H9 (cell line): ENCODE measurements around the gene ABCG1. TPM values are rescaled to one million over a fixed set of nuclear protein-coding genes. Genes with fewer than 3 reads are reported as not detected.

Experiments
- DNase-seq: peaks from one replicate; pipeline ENCODE4 v3.0.0-alpha.2; 2017
- H2AFZ ChIP-seq: one replicate; pipeline ENCODE4 v1.6.1; 2013; ENCODE audit warnings: mild to moderate bottlenecking, low read length, control low read depth, moderate library complexity
- H2AK5ac ChIP-seq: 2 replicates; pipeline ENCODE4 v1.6.1; 2013; ENCODE audit warnings: low read length, control low read depth, mixed read lengths; ENCODE audit not compliant: insufficient read length
- H2BK120ac ChIP-seq: one replicate; pipeline ENCODE4 v1.6.1; 2013; ENCODE audit warnings: low read depth, mild to moderate bottlenecking, low read length, control low read depth, inconsistent platforms; ENCODE audit not compliant: poor library complexity, severe bottlenecking
- H2BK12ac ChIP-seq: 2 replicates; pipeline ENCODE4 v1.6.1; 2013; ENCODE audit warnings: low read length, control low read depth, mixed read lengths, low read depth; ENCODE audit not compliant: insufficient read length
- H2BK15ac ChIP-seq: 2 replicates; pipeline ENCODE4 v1.6.1; 2013; ENCODE audit warnings: low read depth, low read length, control low read depth
- H2BK20ac ChIP-seq: one replicate; pipeline ENCODE4 v1.6.1; 2013; ENCODE audit warnings: low read depth, mild to moderate bottlenecking, low read length, control low read depth, inconsistent platforms; ENCODE audit not compliant: poor library complexity, severe bottlenecking
- H2BK5ac ChIP-seq: 2 replicates; pipeline ENCODE4 v1.6.1; 2013; ENCODE audit warnings: low read length, control low read depth, mixed read lengths; ENCODE audit not compliant: insufficient read length
- H3K14ac ChIP-seq: 2 replicates; pipeline ENCODE4 v1.6.1; 2013; ENCODE audit warnings: low read length, control low read depth; ENCODE audit not compliant: insufficient read depth
- H3K18ac ChIP-seq: 2 replicates; pipeline ENCODE4 v1.6.1; 2013; ENCODE audit warnings: low read depth, mild to moderate bottlenecking, mixed read lengths, low read length, control low read depth; ENCODE audit not compliant: insufficient read length
- H3K23ac ChIP-seq: 2 replicates; pipeline ENCODE4 v1.6.1; 2013; ENCODE audit warnings: low read length, control low read depth, mixed read lengths, low read depth; ENCODE audit not compliant: insufficient read length
- H3K23me2 ChIP-seq: 2 replicates; pipeline ENCODE4 v1.6.1; 2013; ENCODE audit warnings: low read depth, mild to moderate bottlenecking, mixed read lengths, low read length, control low read depth; ENCODE audit not compliant: insufficient read length, poor library complexity, severe bottlenecking
- H3K27ac ChIP-seq: 2 replicates; pipeline ENCODE4 v1.5.1; 2013; ENCODE audit warnings: low read length, control low read depth, mixed read lengths, low read depth; ENCODE audit not compliant: insufficient read length
- H3K27me3 ChIP-seq: 2 replicates; pipeline ENCODE4 v1.6.1; 2013; ENCODE audit warnings: low read length, control low read depth, inconsistent platforms; ENCODE audit not compliant: insufficient read depth
- H3K4ac ChIP-seq: 2 replicates; pipeline ENCODE4 v1.6.1; 2013; ENCODE audit warnings: low read depth, mild to moderate bottlenecking, control low read depth, inconsistent platforms, low read length, moderate library complexity
- H3K4me1 ChIP-seq: 2 replicates; pipeline ENCODE4 v1.6.1; 2013; ENCODE audit warnings: low read length, control low read depth, inconsistent platforms; ENCODE audit not compliant: insufficient read depth
- H3K4me2 ChIP-seq: 2 replicates; pipeline ENCODE4 v1.6.1; 2013; ENCODE audit warnings: low read length, control low read depth, mixed read lengths; ENCODE audit not compliant: insufficient read length, insufficient read depth
- H3K56ac ChIP-seq: 2 replicates; pipeline ENCODE4 v1.6.1; 2013; ENCODE audit warnings: low read depth, mild to moderate bottlenecking, mixed read lengths, low read length, control low read depth; ENCODE audit not compliant: insufficient read length
- H3K79me1 ChIP-seq: 2 replicates; pipeline ENCODE4 v1.6.1; 2013; ENCODE audit warnings: low read depth, mild to moderate bottlenecking, moderate library complexity, low read length, control low read depth, inconsistent platforms; ENCODE audit not compliant: insufficient read depth, poor library complexity, severe bottlenecking
- H3K79me2 ChIP-seq: 2 replicates; pipeline ENCODE4 v1.6.1; 2013; ENCODE audit warnings: low read length, control low read depth, inconsistent platforms; ENCODE audit not compliant: insufficient read depth
- H3K9ac ChIP-seq: 2 replicates; pipeline ENCODE4 v1.6.1; 2013; ENCODE audit warnings: low read length, control low read depth, mixed read lengths; ENCODE audit not compliant: insufficient read length; ENCODE audit errors: extremely low read depth
- H3K9me3 ChIP-seq: one replicate; pipeline ENCODE4 v1.6.1; 2013; ENCODE audit warnings: low read depth, low read length, inconsistent platforms; ENCODE audit not compliant: control insufficient read depth
- H3T11ph ChIP-seq: one replicate; pipeline ENCODE4 v1.6.1; 2013; ENCODE audit warnings: mild to moderate bottlenecking, low read length, control low read depth, inconsistent platforms
- H4K20me1 ChIP-seq: one replicate; pipeline ENCODE4 v1.6.1; 2013; ENCODE audit not compliant: control insufficient read depth, insufficient read length, insufficient read depth
- H4K5ac ChIP-seq: 2 replicates; pipeline ENCODE4 v1.6.1; 2013; ENCODE audit warnings: low read depth, mild to moderate bottlenecking, mixed read lengths, low read length, control low read depth; ENCODE audit not compliant: insufficient read length
- H4K8ac ChIP-seq: replicated peaks from 2 replicates; pipeline ENCODE4 v1.6.1; 2013; ENCODE audit warnings: low read length, control low read depth, mixed read lengths, low read depth; ENCODE audit not compliant: insufficient read length
- H4K91ac ChIP-seq: 2 replicates; pipeline ENCODE4 v1.6.1; 2013; ENCODE audit warnings: low read depth, mild to moderate bottlenecking, moderate library complexity, mixed read lengths, low read length, control low read depth; ENCODE audit not compliant: insufficient read length
- H3K27ac Mint-ChIP-seq, 3 experiments: 2 replicates in 2 of 3; 3 replicates in 1 of 3; pipeline ENCODE4 v1.8.0; 2020 to 2021; ENCODE audit warnings: mixed read lengths in 3 of 3, mild to moderate bottlenecking in 1 of 3, moderate library complexity in 1 of 3
- H3K27me3 Mint-ChIP-seq: 2 replicates; pipeline ENCODE4 v1.8.0; 2021; ENCODE audit warnings: low read depth, mild to moderate bottlenecking, moderate library complexity, mixed read lengths
- H3K36me3 Mint-ChIP-seq, 3 experiments: 2 replicates in 2 of 3; 3 replicates in 1 of 3; pipeline ENCODE4 v1.8.0; 2020 to 2021; ENCODE audit warnings: low read depth in 3 of 3, mixed read lengths in 3 of 3; ENCODE audit not compliant: insufficient read depth in 1 of 3
- H3K4me1 Mint-ChIP-seq, 2 experiments: 2 replicates each; pipeline ENCODE4 v1.8.0; 2020; ENCODE audit warnings: mixed read lengths in 2 of 2
- H3K4me3 Mint-ChIP-seq, 2 experiments: 2 replicates in 1 of 2; 3 replicates in 1 of 2; pipeline ENCODE4 v1.8.0; 2020 to 2021; ENCODE audit warnings: mild to moderate bottlenecking in 2 of 2, mixed read lengths in 2 of 2, moderate library complexity in 1 of 2
- H3K9me3 Mint-ChIP-seq, 2 experiments: 2 replicates in 1 of 2; 3 replicates in 1 of 2; pipeline ENCODE4 v1.8.0; 2020; ENCODE audit warnings: mild to moderate bottlenecking in 2 of 2, mixed read lengths in 2 of 2, moderate library complexity in 1 of 2
- WGBS: extraction: QIAGEN DNeasy Blood & Tissue Kit; methylation state at CpG from one replicate; pipeline ENCODE4 v1.1.7; 2013; ENCODE audit warnings: missing lambda C conversion rate, low lambda C conversion rate, mixed read lengths; ENCODE audit not compliant: insufficient read length; ENCODE audit errors: extremely low coverage; 5-methylcytosine and 5-hydroxymethylcytosine counted together
- total RNA-seq: library from RNA; stranded (reverse); gene quantifications from 2 replicates; pipeline ENCODE4 v1.2.1, GENCODE V29; 2021
- TF ChIP-seq, protein P1 (sequence below): fragments of 200-600 bp; sonication (generic); conservative IDR thresholded peaks from 3 replicates; pipeline ENCODE4 v1.8.0; 2021; ENCODE audit warnings: antibody characterized with exemption, mild to moderate bottlenecking

The ABCG1 gene
- total RNA-seq, 1 experiment from 2014 or later: 0.83 TPM

DNA sequence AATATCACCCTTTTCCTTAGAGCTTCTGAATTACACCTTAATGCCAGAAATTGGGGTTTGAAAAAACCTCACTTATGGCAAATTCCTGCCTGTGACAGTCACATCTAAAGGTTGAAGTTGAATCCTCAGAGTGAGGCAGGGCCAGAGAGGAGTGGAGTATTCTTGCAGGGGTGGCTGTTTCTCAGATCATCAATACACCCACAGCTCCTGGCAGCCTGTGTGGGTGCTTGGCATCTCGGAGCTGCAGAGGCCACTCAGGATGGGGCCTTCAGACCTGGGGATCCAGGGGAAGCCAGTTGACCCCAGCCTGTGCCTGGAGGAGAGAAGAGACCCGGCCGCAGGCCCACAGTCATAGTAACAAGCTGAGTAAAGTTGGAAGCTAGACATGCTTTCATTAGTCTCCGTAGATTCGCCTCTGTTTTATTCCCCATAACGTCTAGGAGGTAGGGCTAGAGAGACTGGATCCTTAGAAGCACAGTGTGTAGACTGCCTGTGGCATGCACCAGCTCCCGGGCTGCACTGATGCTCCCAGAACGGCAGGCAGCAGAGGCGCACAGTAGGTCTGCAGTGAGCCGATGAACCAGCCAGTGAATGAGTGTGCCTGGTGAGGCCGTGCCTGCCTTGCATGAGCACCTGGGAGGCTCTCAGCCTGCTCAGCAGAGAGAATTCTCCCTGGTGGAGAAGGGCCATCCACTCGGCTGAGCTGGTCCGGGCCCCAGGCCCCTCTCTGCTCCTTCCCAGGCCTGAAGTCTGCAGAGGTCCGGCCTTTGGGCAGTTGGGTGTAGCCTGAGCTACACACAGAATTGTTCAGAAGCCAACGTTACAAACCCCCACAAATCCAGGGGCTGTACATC, 53.4 kb downstream of the ABCG1 start:
- Histone ChIP-seq H3K4me2 (no peak overlapping the region), H3K56ac (no peak overlapping the region), H2BK5ac (no peak overlapping the region), H3K23ac (no peak overlapping the region), H3K9ac (no peak overlapping the region), H3K27me3 (no peaks in the 10 kb centered on the region), H2BK20ac (no peak overlapping the region), H2BK120ac (no peak overlapping the region), H3K4me1 (no peaks in the 10 kb centered on the region), H3K27ac (no peak overlapping the region), H4K8ac (no peak overlapping the region), H2AK5ac (no peak overlapping the region), H2BK15ac (no peak overlapping the region), H3T11ph (no peak overlapping the region), H3K9me3 (no peaks in the 10 kb centered on the region), H4K5ac (no peak overlapping the region), H3K79me2 (no peaks in the 10 kb centered on the region), H3K14ac (no peak overlapping the region), H2BK12ac (no peak overlapping the region), H4K20me1 (no peaks in the 10 kb centered on the region), H2AFZ (no peak overlapping the region), H3K18ac (no peak overlapping the region), H3K4ac (no peak overlapping the region), H4K91ac (no peak overlapping the region), H3K23me2 (no peaks in the 10 kb centered on the region), H3K79me1 (no peaks in the 10 kb centered on the region)
- H3K4me3 Mint-ChIP-seq: no peak overlapping the region
- peaks cover 3% of the 10 kb centered on the region in 2 experiments; a peak in 2 of 4 replicates for H3K4me1 Mint-ChIP-seq
- TF ChIP-seq, protein P1, sequence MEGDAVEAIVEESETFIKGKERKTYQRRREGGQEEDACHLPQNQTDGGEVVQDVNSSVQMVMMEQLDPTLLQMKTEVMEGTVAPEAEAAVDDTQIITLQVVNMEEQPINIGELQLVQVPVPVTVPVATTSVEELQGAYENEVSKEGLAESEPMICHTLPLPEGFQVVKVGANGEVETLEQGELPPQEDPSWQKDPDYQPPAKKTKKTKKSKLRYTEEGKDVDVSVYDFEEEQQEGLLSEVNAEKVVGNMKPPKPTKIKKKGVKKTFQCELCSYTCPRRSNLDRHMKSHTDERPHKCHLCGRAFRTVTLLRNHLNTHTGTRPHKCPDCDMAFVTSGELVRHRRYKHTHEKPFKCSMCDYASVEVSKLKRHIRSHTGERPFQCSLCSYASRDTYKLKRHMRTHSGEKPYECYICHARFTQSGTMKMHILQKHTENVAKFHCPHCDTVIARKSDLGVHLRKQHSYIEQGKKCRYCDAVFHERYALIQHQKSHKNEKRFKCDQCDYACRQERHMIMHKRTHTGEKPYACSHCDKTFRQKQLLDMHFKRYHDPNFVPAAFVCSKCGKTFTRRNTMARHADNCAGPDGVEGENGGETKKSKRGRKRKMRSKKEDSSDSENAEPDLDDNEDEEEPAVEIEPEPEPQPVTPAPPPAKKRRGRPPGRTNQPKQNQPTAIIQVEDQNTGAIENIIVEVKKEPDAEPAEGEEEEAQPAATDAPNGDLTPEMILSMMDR: no peak
- H3K9me3 Mint-ChIP-seq: no peaks in the 10 kb centered on the region
- H3K27me3 Mint-ChIP-seq: no peaks in the 10 kb centered on the region
- DNase-seq: no peak
- no peaks in the 10 kb centered on the region for H3K36me3 Mint-ChIP-seq
- H3K27ac Mint-ChIP-seq: no peak overlapping the region
- WGBS: no CpG with 5 or more reads among the region's 15 CpGs
